ENCODE measurements around the gene ITGA8. TPM values are rescaled to one million over a fixed set of nuclear protein-coding genes. Genes with fewer than 3 reads are reported as not detected.

The ITGA8 gene
- total and polyA plus RNA-seq, 2 of the 13 experiments (the other 11 are each of a cell fraction or from before 2014, with no cell fraction given): not detected

DNA sequence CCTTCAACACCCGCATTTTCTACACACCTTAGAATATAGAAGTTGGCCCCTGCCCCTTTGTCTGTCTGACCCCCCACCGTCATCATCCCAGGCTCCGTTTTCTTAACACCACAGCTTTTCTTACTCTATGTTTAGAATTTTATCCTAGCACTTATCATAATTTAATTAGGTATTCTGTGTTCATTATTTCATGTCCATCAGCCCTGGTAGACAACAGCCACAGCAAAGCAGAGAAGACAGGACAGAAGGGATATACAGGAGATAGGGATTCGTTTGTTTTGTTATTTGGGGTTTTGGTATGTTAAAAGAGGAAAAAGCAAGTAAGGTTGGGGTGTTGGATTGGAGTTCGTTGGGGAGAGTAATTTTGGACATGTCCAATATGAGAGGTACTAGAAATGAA lies 48.8 kb downstream of the ITGA8 start:
- H3K4me3 ChIP-seq (replicated peaks in 1 of 3; ENCODE audit: insufficient read depth in 1 of 3, low read depth in 2 of 3, low read length in 3 of 3): no peak overlapping the region
- BruUV-seq (replicated peaks): no TSS peak
- no peak for ATAC-seq

DNA sequence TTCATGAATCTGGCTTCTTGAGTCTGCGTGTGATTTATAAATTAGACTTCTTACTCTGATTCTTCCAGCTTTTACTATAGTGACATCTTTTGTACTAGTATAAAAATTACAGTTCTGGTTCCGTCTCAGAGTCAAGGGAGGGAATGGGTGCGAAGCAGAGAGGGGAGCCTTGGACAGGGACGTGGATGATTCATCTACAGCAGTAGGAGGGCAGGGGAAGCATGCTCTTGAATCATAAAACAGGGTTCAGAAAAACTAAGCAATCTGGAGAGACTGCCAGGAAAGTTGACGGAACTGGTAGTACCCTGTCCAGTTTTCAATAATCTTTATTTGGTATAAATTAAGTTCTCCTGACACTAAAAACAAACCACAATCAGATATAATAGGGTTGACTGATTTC lies 58.1 kb downstream of the ITGA8 start:
- in situ Hi-C loops (cut with HindIII; ENCODE audit: extremely low pct_ligation_motif_present, low pct_unique_long_range_greater_than_20kb) (no loop called here), intact Hi-C loops (cut with micrococcal nuclease; ENCODE audit: unreplicated experiment) (no loop called here)
- H3K9me3 ChIP-seq (ENCODE audit: low read length): no peaks in the 10 kb centered on the region
- no peak overlapping the region for H2AFZ ChIP-seq (ENCODE audit: low read length)
- H3K27me3 ChIP-seq (ENCODE audit: control insufficient read depth in 1 of 2, insufficient read depth in 2 of 2, low read length in 2 of 2): 0 out of 5 replicates have a peak, but pooled peaks cover 0 to 2% of the 10 kb centered on the region in 2 experiments
- no peak for ATAC-seq
- no peak for FAIRE-seq
- H3K4me3 ChIP-seq (replicated peaks in 1 of 3; ENCODE audit: insufficient read depth in 1 of 3, low read depth in 2 of 3, low read length in 3 of 3): no peak overlapping the region
- no peak overlapping the region for H3K27ac ChIP-seq (ENCODE audit: extremely low read length, insufficient read depth, low read length)
- ChIA-PET POLR2A (no interaction called here), CTCF (ENCODE audit: low intra/inter-chr PET ratio, low total read pairs) (no interaction called here)
- no peak overlapping the region for H3K9ac ChIP-seq (ENCODE audit: insufficient read depth, low read depth, low read length)
- BruUV-seq (replicated peaks): no TSS peak
- no peaks in the 10 kb centered on the region for H4K20me1 ChIP-seq (ENCODE audit: insufficient read depth, low read length)
- H3K4me1 ChIP-seq (ENCODE audit: insufficient read depth, low read length): no peaks in the 10 kb centered on the region
- H3K36me3 ChIP-seq (replicated peaks in 1 of 2; ENCODE audit: control insufficient read depth in 1 of 2, insufficient read depth in 2 of 2, low read length in 2 of 2): no peaks in the 10 kb centered on the region
- DNase-seq (ENCODE audit: low spot score): no peak
- TF ChIP-seq RBM22 (optimal IDR thresholded peaks at IDR 0.05; ENCODE audit: low read length) (no peak), RORA (CRISPR knock-in tag; IDR thresholded peaks at IDR 0.05) (no peak), ISX (CRISPR knock-in tag; conservative IDR thresholded peaks at IDR 0.05) (no peak), HOXA9 (CRISPR knock-in tag; IDR thresholded peaks at IDR 0.05; ENCODE audit: borderline replicate concordance) (no peak), KMT2B (CRISPR knock-in tag; IDR thresholded peaks at IDR 0.05) (no peak), TBX3 (IDR thresholded peaks at IDR 0.05; ENCODE audit: borderline replicate concordance) (no peak), ONECUT2 (CRISPR knock-in tag; IDR thresholded peaks at IDR 0.05) (no peak)
- TF ChIP-seq, protein P1, sequence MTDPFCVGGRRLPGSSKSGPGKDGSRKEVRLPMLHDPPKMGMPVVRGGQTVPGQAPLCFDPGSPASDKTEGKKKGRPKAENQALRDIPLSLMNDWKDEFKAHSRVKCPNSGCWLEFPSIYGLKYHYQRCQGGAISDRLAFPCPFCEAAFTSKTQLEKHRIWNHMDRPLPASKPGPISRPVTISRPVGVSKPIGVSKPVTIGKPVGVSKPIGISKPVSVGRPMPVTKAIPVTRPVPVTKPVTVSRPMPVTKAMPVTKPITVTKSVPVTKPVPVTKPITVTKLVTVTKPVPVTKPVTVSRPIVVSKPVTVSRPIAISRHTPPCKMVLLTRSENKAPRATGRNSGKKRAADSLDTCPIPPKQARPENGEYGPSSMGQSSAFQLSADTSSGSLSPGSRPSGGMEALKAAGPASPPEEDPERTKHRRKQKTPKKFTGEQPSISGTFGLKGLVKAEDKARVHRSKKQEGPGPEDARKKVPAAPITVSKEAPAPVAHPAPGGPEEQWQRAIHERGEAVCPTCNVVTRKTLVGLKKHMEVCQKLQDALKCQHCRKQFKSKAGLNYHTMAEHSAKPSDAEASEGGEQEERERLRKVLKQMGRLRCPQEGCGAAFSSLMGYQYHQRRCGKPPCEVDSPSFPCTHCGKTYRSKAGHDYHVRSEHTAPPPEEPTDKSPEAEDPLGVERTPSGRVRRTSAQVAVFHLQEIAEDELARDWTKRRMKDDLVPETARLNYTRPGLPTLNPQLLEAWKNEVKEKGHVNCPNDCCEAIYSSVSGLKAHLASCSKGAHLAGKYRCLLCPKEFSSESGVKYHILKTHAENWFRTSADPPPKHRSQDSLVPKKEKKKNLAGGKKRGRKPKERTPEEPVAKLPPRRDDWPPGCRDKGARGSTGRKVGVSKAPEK (CRISPR knock-in tag; IDR thresholded peaks at IDR 0.05; ENCODE audit: borderline replicate concordance): no peak
- no peak overlapping the region for H3K4me2 ChIP-seq (ENCODE audit: low read depth, low read length)
- H3K79me2 ChIP-seq (ENCODE audit: insufficient read depth, low read length): no peaks in the 10 kb centered on the region
- 37% methylated on average over 5 of the region's 5 CpGs for WGBS (ENCODE audit: low lambda C conversion rate)

More for the DNA sequence above, 48.8 kb downstream of the ITGA8 start:
- peaks cover 1 to 9% of the 10 kb centered on the region in 2 experiments; a peak in 1 of 5 replicates for H3K27me3 ChIP-seq (ENCODE audit: control insufficient read depth in 1 of 2, insufficient read depth in 2 of 2, low read length in 2 of 2)
- CTCF ChIA-PET (ENCODE audit: low intra/inter-chr PET ratio, low total read pairs): no interaction called here
- no peak overlapping the region for H3K27ac ChIP-seq (ENCODE audit: extremely low read length, insufficient read depth, low read length)
- H4K20me1 ChIP-seq (ENCODE audit: insufficient read depth, low read length): no peaks in the 10 kb centered on the region
- no peaks in the 10 kb centered on the region for H3K9me3 ChIP-seq (ENCODE audit: low read length)
- no peak for DNase-seq (ENCODE audit: low spot score)
- no peak overlapping the region for H2AFZ ChIP-seq (ENCODE audit: low read length)
- H3K4me2 ChIP-seq (ENCODE audit: low read depth, low read length): no peak overlapping the region
- H3K9ac ChIP-seq (ENCODE audit: insufficient read depth, low read depth, low read length): no peak overlapping the region
- intact Hi-C loops (cut with micrococcal nuclease; ENCODE audit: unreplicated experiment) (no loop called here), in situ Hi-C loops (cut with HindIII; ENCODE audit: extremely low pct_ligation_motif_present, low pct_unique_long_range_greater_than_20kb) (no loop called here)
- no peaks in the 10 kb centered on the region for H3K4me1 ChIP-seq (ENCODE audit: insufficient read depth, low read length)
- no peaks in the 10 kb centered on the region for H3K79me2 ChIP-seq (ENCODE audit: insufficient read depth, low read length)
- FAIRE-seq: no peak
- no peak for TF ChIP-seq TCF7L2 (IDR thresholded peaks at IDR 0.05; ENCODE audit: low read depth, low read length)
- TF ChIP-seq CBX2 (IDR thresholded peaks at IDR 0.05; ENCODE audit: low read depth, low read length): peak; percentile 73
- TF ChIP-seq CBX2 (CRISPR knock-in tag; IDR thresholded peaks at IDR 0.05; ENCODE audit: low read depth): no peak
- POLR2A ChIA-PET: no interaction called here
- H3K36me3 ChIP-seq (replicated peaks in 1 of 2; ENCODE audit: control insufficient read depth in 1 of 2, insufficient read depth in 2 of 2, low read length in 2 of 2): no peaks in the 10 kb centered on the region
- under 1% methylated on average over 4 of the region's 5 CpGs for whole genome bisulfite sequencing (ENCODE audit: low lambda C conversion rate)

All from HepG2 (cell line).